ENCODE results near the gene SLIT3.

Gene SLIT3

GRCh38 chr5:168790671-168791250 lies 510.2 kb downstream of the SLIT3 start:
- H3K27me3 Mint-ChIP-seq = no peaks in the 10 kb centered on the region
- no peak for ATAC-seq (replicated peaks)
- no peak overlapping the region for H3K4me3 Mint-ChIP-seq
- no peaks in the 10 kb centered on the region for H3K4me1 Mint-ChIP-seq
- no peaks in the 10 kb centered on the region for H3K9me3 Mint-ChIP-seq
- no peak for DNase-seq
- no peak overlapping the region for H3K27ac Mint-ChIP-seq
- H3K36me3 Mint-ChIP-seq = no peaks in the 10 kb centered on the region

DNA sequence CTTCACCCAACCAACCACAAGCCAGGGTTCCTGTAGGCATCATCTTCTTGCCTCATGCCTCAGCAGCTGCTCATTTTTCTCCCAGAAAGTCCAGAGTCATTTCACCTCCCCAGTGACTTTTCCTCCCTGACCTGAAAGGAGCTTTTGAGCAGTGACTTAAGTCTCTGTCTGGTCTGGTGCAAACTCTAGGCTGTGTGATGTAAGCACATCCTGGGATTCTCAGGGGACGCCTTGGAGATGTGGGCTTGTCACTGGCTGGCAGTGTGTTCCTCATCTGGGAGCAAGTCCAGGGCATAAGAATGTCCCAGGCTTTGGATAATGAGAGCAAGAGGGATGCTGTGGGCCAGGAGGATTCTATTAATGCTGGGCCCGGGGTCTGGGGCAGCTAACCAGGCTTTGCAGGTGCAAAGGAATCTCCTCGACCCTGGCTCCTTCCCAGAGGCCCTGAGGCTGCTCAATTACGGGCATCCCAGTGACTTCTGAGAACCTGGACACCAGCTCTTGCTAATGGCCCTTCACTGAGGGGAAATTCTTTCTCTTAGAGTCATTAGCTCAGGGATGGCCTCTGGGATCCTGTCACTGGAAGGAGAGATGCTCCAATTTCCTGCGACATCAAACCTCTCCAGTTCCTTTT lies 510.8 kb downstream of the SLIT3 start:
- DNase-seq (no peak), ATAC-seq (replicated peaks) (no peak)
- H3K27me3 Mint-ChIP-seq = no peaks in the 10 kb centered on the region
- no peaks in the 10 kb centered on the region for H3K4me1 Mint-ChIP-seq
- no peaks in the 10 kb centered on the region for H3K36me3 Mint-ChIP-seq
- H3K9me3 Mint-ChIP-seq = no peaks in the 10 kb centered on the region
- H3K4me3 Mint-ChIP-seq = no peak overlapping the region
- no peak overlapping the region for H3K27ac Mint-ChIP-seq

GRCh38 chr5:168788786-168789185 lies 512.2 kb downstream of the SLIT3 start:
- H3K36me3 Mint-ChIP-seq = no peaks in the 10 kb centered on the region
- DNase-seq = no peak
- H3K4me3 Mint-ChIP-seq = no peak overlapping the region
- no peak for ATAC-seq (replicated peaks)
- no peaks in the 10 kb centered on the region for H3K4me1 Mint-ChIP-seq
- no peaks in the 10 kb centered on the region for H3K9me3 Mint-ChIP-seq
- H3K27me3 Mint-ChIP-seq = no peaks in the 10 kb centered on the region
- no peak overlapping the region for H3K27ac Mint-ChIP-seq

DNA sequence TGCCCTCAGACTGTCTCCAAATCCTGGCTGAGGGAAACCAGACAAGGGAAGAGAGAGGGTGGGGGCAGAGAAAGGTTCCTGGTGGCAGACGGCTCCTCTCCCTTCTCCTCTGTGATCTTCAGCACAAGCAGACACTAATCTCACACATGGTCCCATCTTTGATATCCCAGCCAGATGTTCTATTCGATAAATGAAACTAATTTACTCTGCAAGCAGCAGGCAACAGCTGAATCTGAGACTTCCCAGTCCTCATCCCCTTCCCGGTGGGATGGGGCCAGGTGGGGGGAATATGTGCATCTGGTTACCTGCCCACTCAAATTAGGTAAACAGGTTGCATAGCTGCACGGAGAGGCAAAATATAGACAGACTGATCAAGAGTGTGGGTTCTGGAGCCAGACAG lies 512.8 kb downstream of the SLIT3 start:
- Mint-ChIP-seq H3K4me1 (no peaks in the 10 kb centered on the region), H3K27ac (no peak overlapping the region), H3K9me3 (no peaks in the 10 kb centered on the region), H3K36me3 (no peaks in the 10 kb centered on the region), H3K27me3 (no peaks in the 10 kb centered on the region), H3K4me3 (no peak overlapping the region)
- no peak for DNase-seq
- ATAC-seq (replicated peaks) = no peak

DNA sequence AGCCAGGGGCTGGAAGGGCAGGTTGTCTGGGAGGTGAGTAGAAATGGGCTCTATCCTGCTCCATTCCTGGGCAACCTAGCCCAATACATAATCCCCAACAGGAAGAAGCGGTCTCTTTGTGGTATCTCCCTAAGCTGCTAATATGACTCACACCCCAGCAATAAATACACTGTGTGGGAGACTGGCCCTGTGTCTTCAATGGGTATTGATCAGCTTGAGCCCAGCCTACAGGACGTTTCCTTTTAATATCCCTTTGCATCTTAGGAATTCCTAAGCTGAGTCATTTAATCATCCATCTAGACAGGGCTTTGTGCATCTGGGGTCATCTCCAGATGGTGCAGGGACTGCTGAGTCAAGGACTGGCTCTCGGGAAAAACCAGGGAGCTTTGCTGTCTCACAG lies 514.8 kb downstream of the SLIT3 start:
- no peak for ATAC-seq (replicated peaks)
- Mint-ChIP-seq H3K9me3 (no peaks in the 10 kb centered on the region), H3K27me3 (no peaks in the 10 kb centered on the region), H3K4me3 (no peak overlapping the region), H3K36me3 (no peaks in the 10 kb centered on the region), H3K4me1 (no peaks in the 10 kb centered on the region), H3K27ac (no peak overlapping the region)
- no peak for DNase-seq

DNA sequence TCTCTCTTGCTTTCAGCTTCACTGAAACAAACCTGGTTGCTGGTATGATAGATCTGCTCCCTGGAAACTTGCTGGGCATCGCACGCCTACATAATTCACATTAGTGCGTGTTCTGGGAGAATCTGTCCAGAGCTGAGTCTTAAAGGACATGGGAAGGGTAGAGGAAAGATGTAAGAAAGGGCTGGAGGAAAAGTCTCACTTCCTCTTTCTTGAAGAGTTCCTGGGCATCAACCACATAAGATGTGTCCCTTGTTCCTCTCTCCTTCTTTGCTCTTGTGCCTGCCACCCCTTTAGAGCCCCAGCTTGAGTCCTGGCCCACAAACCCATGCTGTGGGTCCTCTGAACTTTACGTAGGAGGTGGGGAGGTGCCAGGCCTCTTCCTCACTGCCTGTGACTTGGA lies 516.5 kb downstream of the SLIT3 start:
- H3K36me3 Mint-ChIP-seq = no peaks in the 10 kb centered on the region
- H3K9me3 Mint-ChIP-seq = no peaks in the 10 kb centered on the region
- DNase-seq (no peak), ATAC-seq (replicated peaks) (no peak)
- no peak overlapping the region for H3K4me3 Mint-ChIP-seq
- no peaks in the 10 kb centered on the region for H3K4me1 Mint-ChIP-seq
- no peaks in the 10 kb centered on the region for H3K27me3 Mint-ChIP-seq
- no peak overlapping the region for H3K27ac Mint-ChIP-seq

GRCh38 chr5:168781941-168782571 lies 518.9 kb downstream of the SLIT3 start:
- peaks cover 1% of the 10 kb centered on the region in 2 donors for H3K9me3 Mint-ChIP-seq
- H3K4me1 Mint-ChIP-seq = no peaks in the 10 kb centered on the region

DNA sequence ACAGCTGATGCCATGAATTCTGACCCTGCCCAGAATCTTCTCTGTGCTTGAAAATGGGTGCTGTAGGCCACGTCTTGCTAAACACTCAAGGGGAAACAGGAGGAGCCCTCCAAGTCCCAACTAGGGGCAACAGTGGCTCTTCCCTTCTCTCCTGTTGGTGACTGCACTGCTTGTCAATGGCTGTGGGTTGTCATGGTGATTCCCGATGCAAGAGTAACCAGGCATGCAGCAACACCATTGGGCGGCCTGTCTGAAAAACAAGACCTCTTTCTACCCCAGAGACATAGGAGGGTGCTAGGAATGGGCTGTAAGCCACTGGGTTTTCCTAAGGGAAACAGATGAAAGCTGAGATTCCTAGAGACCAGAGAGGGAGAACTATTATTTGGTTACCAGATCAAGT lies 520.1 kb downstream of the SLIT3 start:
- Mint-ChIP-seq H3K27ac (no peak overlapping the region), H3K4me3 (no peak overlapping the region), H3K9me3 (peaks cover 1 to 4% of the 10 kb centered on the region in 2 donors), H3K27me3 (no peaks in the 10 kb centered on the region), H3K36me3 (no peaks in the 10 kb centered on the region), H3K4me1 (no peaks in the 10 kb centered on the region)
- ATAC-seq (replicated peaks) = no peak
- DNase-seq = no peak

More at GRCh38 chr5:168781941-168782571, 518.9 kb downstream of the SLIT3 start:
- ATAC-seq (replicated peaks) (no peak), DNase-seq (no peak)
- no peak overlapping the region for H3K27ac Mint-ChIP-seq
- no peaks in the 10 kb centered on the region for H3K27me3 Mint-ChIP-seq
- H3K4me3 Mint-ChIP-seq = no peak overlapping the region
- no peaks in the 10 kb centered on the region for H3K36me3 Mint-ChIP-seq

GRCh38 chr5:168779333-168779732 lies 521.6 kb downstream of the SLIT3 start:
- ATAC-seq (replicated peaks) (no peak), DNase-seq (no peak)
- Mint-ChIP-seq H3K4me3 (no peak overlapping the region), H3K9me3 (peaks cover 1 to 4% of the 10 kb centered on the region in 2 donors), H3K4me1 (no peaks in the 10 kb centered on the region), H3K27ac (no peak overlapping the region), H3K36me3 (no peaks in the 10 kb centered on the region), H3K27me3 (no peaks in the 10 kb centered on the region)

- no peak overlapping the region for H3K4me3 Mint-ChIP-seq
- DNase-seq (no peak), ATAC-seq (replicated peaks) (no peak)
- peaks cover 1 to 4% of the 10 kb centered on the region in 2 donors for H3K9me3 Mint-ChIP-seq
- H3K36me3 Mint-ChIP-seq = no peaks in the 10 kb centered on the region
- no peaks in the 10 kb centered on the region for H3K4me1 Mint-ChIP-seq
- H3K27me3 Mint-ChIP-seq = no peaks in the 10 kb centered on the region
- H3K27ac Mint-ChIP-seq = no peak overlapping the region
Measured at GRCh38 chr5:168778536-168778935, 522.4 kb downstream of the SLIT3 start.

- H3K9me3 Mint-ChIP-seq = peaks cover 1 to 4% of the 10 kb centered on the region in 2 donors
- no peak overlapping the region for H3K27ac Mint-ChIP-seq
- no peak overlapping the region for H3K4me3 Mint-ChIP-seq
- no peak for DNase-seq
- no peaks in the 10 kb centered on the region for H3K4me1 Mint-ChIP-seq
- no peak for ATAC-seq (replicated peaks)
- no peaks in the 10 kb centered on the region for H3K36me3 Mint-ChIP-seq
- H3K27me3 Mint-ChIP-seq = peaks cover 0 to 2% of the 10 kb centered on the region in 2 donors
Measured at GRCh38 chr5:168777651-168778050, 523.3 kb downstream of the SLIT3 start.

- no peak for DNase-seq
- ATAC-seq (replicated peaks) = no peak
- peaks cover 0 to 4% of the 10 kb centered on the region in 2 donors for H3K27me3 Mint-ChIP-seq
- H3K4me1 Mint-ChIP-seq = no peaks in the 10 kb centered on the region
- no peak overlapping the region for H3K27ac Mint-ChIP-seq
- H3K4me3 Mint-ChIP-seq = no peak overlapping the region
- H3K36me3 Mint-ChIP-seq = no peaks in the 10 kb centered on the region
- peaks cover 1 to 4% of the 10 kb centered on the region in 2 donors for H3K9me3 Mint-ChIP-seq
Measured at GRCh38 chr5:168776070-168776469, 524.9 kb downstream of the SLIT3 start.

GRCh38 chr5:168773226-168773625 lies 527.7 kb downstream of the SLIT3 start:
- H3K9me3 Mint-ChIP-seq = peaks cover 1 to 4% of the 10 kb centered on the region in 2 donors

GRCh38 chr5:168772316-168772961 lies 528.5 kb downstream of the SLIT3 start:
- H3K4me1 Mint-ChIP-seq = no peaks in the 10 kb centered on the region
- ATAC-seq (replicated peaks) = no peak
- no peak overlapping the region for H3K27ac Mint-ChIP-seq
- DNase-seq = no peak
- no peaks in the 10 kb centered on the region for H3K36me3 Mint-ChIP-seq
- H3K9me3 Mint-ChIP-seq = peaks cover 1 to 8% of the 10 kb centered on the region in 2 donors
- H3K27me3 Mint-ChIP-seq = peaks cover 0 to 8% of the 10 kb centered on the region in 2 donors
- no peak overlapping the region for H3K4me3 Mint-ChIP-seq

More at GRCh38 chr5:168773226-168773625, 527.7 kb downstream of the SLIT3 start:
- no peaks in the 10 kb centered on the region for H3K4me1 Mint-ChIP-seq
- DNase-seq = no peak
- H3K4me3 Mint-ChIP-seq = no peak overlapping the region
- H3K36me3 Mint-ChIP-seq = no peaks in the 10 kb centered on the region
- no peak for ATAC-seq (replicated peaks)
- no peak overlapping the region for H3K27ac Mint-ChIP-seq
- H3K27me3 Mint-ChIP-seq = peaks cover 0 to 4% of the 10 kb centered on the region in 2 donors

GRCh38 chr5:168771678-168772077 lies 529.3 kb downstream of the SLIT3 start:
- H3K27me3 Mint-ChIP-seq = peaks cover 0 to 8% of the 10 kb centered on the region in 2 donors
- peaks cover 0 to 5% of the 10 kb centered on the region in 2 donors for H3K9me3 Mint-ChIP-seq
- H3K36me3 Mint-ChIP-seq = no peaks in the 10 kb centered on the region
- no peaks in the 10 kb centered on the region for H3K4me1 Mint-ChIP-seq
- no peak overlapping the region for H3K4me3 Mint-ChIP-seq
- H3K27ac Mint-ChIP-seq = no peak overlapping the region
- DNase-seq (no peak), ATAC-seq (replicated peaks) (no peak)
